ENCODE measurements around the gene PPP2R3C.
"Not testable (repeated sequence)": the region's sequence is repeated elsewhere in the genome, so short reads cannot be mapped to it uniquely, and the experiment has no call there.

The PPP2R3C gene

DNA sequence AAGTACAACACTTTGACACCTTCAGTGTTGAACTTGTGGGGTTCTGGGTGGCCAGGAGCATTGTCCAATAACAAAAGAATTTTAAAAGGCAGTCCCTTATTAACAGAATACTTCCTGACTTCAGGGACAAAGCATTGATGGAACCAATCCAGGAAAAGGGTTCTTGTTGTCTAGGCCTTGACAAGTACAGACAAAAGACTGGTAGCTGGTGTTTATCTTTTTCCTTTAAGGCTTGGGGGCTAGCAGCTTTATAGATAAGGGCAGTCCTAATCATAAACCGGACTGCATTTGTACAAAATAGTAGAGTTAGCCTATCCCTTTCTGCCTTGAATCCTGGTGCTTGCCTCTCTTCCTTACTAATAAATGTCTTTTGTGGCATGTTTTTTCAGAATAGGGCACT, 48.3 kb downstream of the PPP2R3C start:
- H3K9ac ChIP-seq (ENCODE audit: insufficient read length, low read depth) = no peak overlapping the region
- TF ChIP-seq ZNF274 (IDR thresholded peaks at IDR 0.05; ENCODE audit: low read depth, low read length) = no peak
- DNase-seq (ENCODE audit: low read depth, low spot score) = no peak

DNA sequence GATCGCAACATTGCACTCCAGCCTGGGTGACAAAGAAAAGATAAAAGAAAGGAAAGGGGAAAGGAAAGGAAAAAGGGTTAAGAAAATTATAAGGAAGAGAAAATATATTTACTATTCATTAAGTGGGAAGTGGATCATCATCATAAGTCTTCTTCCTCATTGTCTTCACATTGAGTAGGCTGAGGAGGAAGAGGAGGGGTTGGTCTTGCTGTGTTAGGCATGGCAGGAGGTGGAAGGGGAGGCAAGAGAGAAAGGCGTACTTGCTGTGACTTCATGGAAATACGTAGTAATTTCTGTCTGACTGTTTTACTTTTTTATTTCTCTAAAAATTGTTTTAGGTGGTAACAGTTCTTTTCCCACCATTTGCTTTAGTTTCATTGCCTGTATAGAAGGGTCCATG, 49.6 kb downstream of the PPP2R3C start:
- Histone ChIP-seq H3K9ac (ENCODE audit: insufficient read length, low read depth) (no peak overlapping the region), H3K36me3 (ENCODE audit: insufficient read depth, insufficient read length, low read length) (peaks cover 9% of the 10 kb centered on the region), H3K4me1 (ENCODE audit: insufficient read depth, insufficient read length) (no peaks in the 10 kb centered on the region), H3K9me3 (ENCODE audit: insufficient read depth, low read length) (no peaks in the 10 kb centered on the region), H3K27me3 (ENCODE audit: insufficient read depth, insufficient read length) (no peaks in the 10 kb centered on the region), H3K4me3 (ENCODE audit: insufficient read length, low read depth) (no peak overlapping the region)
- no peak for TF ChIP-seq ZNF274 (IDR thresholded peaks at IDR 0.05; ENCODE audit: low read depth, low read length)
- TF ChIP-seq YY1 (IDR thresholded peaks at IDR 0.05; ENCODE audit: insufficient read depth, insufficient read length) = no peak
- no peak for TF ChIP-seq SUZ12 (IDR thresholded peaks at IDR 0.05; ENCODE audit: extremely low read depth, insufficient read depth, insufficient read length)
- no peak for DNase-seq (ENCODE audit: low read depth, low spot score)

More for the DNA sequence above, 48.3 kb downstream of the PPP2R3C start:
- no peaks in the 10 kb centered on the region for H3K4me1 ChIP-seq (ENCODE audit: insufficient read depth, insufficient read length)
- no peak overlapping the region for H3K4me3 ChIP-seq (ENCODE audit: insufficient read length, low read depth)
- H3K27me3 ChIP-seq (ENCODE audit: insufficient read depth, insufficient read length) = no peaks in the 10 kb centered on the region
- no peaks in the 10 kb centered on the region for H3K9me3 ChIP-seq (ENCODE audit: insufficient read depth, low read length)
- H3K36me3 ChIP-seq (ENCODE audit: insufficient read depth, insufficient read length, low read length) = peaks cover 14% of the 10 kb centered on the region

DNA sequence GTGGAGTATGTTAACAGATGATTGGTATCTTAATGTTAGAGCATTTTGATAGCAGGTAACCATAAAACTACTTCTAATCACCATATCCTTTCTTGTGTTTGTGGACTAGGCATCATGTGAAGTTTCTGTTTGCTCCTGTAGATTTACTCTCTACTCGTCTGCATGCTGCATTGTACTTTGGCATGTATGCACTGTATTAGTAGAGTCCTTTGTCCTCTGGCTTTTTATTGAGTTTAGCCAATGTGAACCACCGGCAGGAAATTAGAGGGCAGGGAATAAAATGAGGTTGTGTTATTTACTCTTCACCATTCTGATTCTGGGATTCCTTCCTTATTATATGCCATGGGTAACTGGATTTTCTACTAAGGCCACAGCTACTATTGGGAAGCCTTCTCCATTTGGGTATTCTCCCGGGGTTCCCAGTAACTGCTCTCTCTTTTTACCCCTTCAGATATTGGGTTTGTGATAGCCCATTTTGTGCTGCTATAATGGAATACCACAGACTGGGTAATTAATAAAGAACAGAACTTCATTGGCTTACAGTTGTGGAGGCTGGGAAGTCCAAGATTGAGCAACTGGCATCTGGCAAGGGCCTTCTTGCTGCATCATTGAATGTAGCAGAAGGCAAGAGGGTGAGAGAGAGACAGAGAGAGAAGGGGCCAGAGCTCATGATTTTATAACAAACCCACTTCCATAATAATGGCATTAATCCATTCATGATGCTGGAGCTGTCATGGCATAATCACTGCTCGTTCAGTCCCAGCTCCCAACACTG, 53.4 kb downstream of the PPP2R3C start:
- TF ChIP-seq YY1 (IDR thresholded peaks at IDR 0.05; ENCODE audit: insufficient read depth, insufficient read length) = no peak
- TF ChIP-seq ZNF274 (IDR thresholded peaks at IDR 0.05; ENCODE audit: low read depth, low read length) = no peak
- no peak for TF ChIP-seq SUZ12 (IDR thresholded peaks at IDR 0.05; ENCODE audit: extremely low read depth, insufficient read depth, insufficient read length)
- Histone ChIP-seq H3K4me3 (ENCODE audit: insufficient read length, low read depth) (no peak overlapping the region), H3K36me3 (ENCODE audit: insufficient read depth, insufficient read length, low read length) (peaks cover 7% of the 10 kb centered on the region), H3K27me3 (ENCODE audit: insufficient read depth, insufficient read length) (no peaks in the 10 kb centered on the region), H3K4me1 (ENCODE audit: insufficient read depth, insufficient read length) (no peaks in the 10 kb centered on the region), H3K9me3 (ENCODE audit: insufficient read depth, low read length) (no peaks in the 10 kb centered on the region), H3K9ac (ENCODE audit: insufficient read length, low read depth) (no peak overlapping the region)
- no peak for DNase-seq (ENCODE audit: low read depth, low spot score)

DNA sequence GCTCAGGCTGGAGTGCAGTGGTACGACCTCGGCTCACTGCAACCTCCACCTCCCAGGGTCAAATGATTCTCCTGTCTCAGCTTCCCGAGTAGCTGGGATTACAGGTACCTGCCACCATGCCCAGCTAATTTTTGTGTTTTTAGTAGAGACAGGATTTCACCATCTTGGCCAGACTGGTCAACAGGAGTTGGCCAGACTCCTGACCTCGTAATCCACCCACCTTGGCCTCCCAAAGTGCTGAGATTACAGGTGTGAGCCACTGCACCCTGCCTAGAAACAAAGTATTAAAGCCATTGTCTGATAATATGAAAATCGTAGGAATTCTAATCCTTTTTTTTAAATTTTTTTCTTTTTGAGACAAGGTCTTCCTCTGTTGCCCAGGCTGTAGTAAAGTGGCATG, 56.1 kb downstream of the PPP2R3C start:
- DNase-seq (ENCODE audit: low read depth, low spot score); H3K4me3 ChIP-seq (ENCODE audit: insufficient read length, low read depth); H3K4me1 ChIP-seq (ENCODE audit: insufficient read depth, insufficient read length); H3K27me3 ChIP-seq (ENCODE audit: insufficient read depth, insufficient read length); H3K36me3 ChIP-seq (ENCODE audit: insufficient read depth, insufficient read length, low read length); H3K9ac ChIP-seq (ENCODE audit: insufficient read length, low read depth); H3K9me3 ChIP-seq (ENCODE audit: insufficient read depth, low read length): not testable (repeated sequence)

DNA sequence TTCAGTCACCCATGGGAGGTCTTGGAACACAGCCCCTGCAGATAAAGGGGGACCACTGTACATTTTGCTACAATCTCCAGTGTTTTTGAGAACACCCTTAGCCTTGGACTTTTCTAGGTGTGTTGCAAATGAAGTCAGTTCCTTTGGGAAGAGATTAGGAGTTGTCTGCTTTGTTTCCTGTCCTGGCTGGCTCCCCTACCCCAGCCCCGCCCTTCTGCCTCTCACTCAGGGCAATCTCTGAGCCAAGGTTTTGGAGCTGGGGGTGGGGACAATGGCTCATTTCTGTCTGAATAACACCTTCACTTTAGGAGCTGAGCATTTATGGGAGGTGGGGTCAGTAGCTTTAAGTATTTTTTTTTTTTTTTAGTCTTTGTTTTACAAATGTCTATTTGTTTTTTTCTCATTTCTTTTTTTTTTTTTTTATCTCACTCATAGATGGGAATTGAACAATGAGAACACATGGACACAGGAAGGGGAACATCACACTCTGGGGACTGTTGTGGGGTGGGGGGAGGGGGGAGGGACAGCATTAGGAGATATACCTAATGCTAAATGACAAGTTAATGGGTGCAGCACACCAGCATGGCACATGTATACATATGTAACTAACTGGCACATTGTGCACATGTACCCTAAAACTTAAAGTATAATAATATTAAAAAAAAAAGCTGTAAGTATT, 60.5 kb downstream of the PPP2R3C start:
- peak; percentile 22 for DNase-seq (ENCODE audit: low read depth, low spot score)
- H3K4me1 ChIP-seq (ENCODE audit: insufficient read depth, insufficient read length) = not testable (repeated sequence)

DNA sequence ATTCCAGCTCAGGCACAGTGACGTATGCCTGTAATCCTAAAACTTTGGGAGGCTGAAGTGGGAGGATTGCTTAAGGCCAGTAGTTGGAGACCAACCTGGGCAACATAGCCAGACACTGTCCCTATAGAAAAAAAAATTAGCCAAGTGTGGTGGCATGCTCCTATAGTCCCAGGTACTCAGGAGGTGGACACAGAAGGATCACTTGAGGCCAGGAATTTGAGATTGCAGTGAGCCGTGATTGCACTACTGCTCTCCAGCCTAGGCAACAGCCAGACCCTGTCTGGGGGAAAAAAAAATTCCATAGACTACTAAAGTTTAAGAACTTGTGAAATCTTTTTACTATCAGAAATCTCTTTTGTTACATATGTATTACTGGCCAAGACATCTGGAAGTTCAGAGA, 69.2 kb downstream of the PPP2R3C start:
- no peak for TF ChIP-seq YY1 (IDR thresholded peaks at IDR 0.05; ENCODE audit: insufficient read depth, insufficient read length)
- TF ChIP-seq ZNF274 (IDR thresholded peaks at IDR 0.05; ENCODE audit: low read depth, low read length) = no peak
- TF ChIP-seq SUZ12 (IDR thresholded peaks at IDR 0.05; ENCODE audit: extremely low read depth, insufficient read depth, insufficient read length) = no peak
- Histone ChIP-seq H3K9me3 (ENCODE audit: insufficient read depth, low read length) (no peaks in the 10 kb centered on the region), H3K27me3 (ENCODE audit: insufficient read depth, insufficient read length) (no peaks in the 10 kb centered on the region), H3K4me3 (ENCODE audit: insufficient read length, low read depth) (no peak overlapping the region), H3K36me3 (ENCODE audit: insufficient read depth, insufficient read length, low read length) (peaks cover 37% of the 10 kb centered on the region), H3K9ac (ENCODE audit: insufficient read length, low read depth) (no peak overlapping the region), H3K4me1 (ENCODE audit: insufficient read depth, insufficient read length) (no peaks in the 10 kb centered on the region)
- no peak for DNase-seq (ENCODE audit: low read depth, low spot score)

More for the DNA sequence above, 60.5 kb downstream of the PPP2R3C start:
- not testable (repeated sequence) for H3K27me3 ChIP-seq (ENCODE audit: insufficient read depth, insufficient read length); H3K9me3 ChIP-seq (ENCODE audit: insufficient read depth, low read length); H3K4me3 ChIP-seq (ENCODE audit: insufficient read length, low read depth); H3K9ac ChIP-seq (ENCODE audit: insufficient read length, low read depth)
- peaks cover 14% of the 10 kb centered on the region for H3K36me3 ChIP-seq (ENCODE audit: insufficient read depth, insufficient read length, low read length)

DNA sequence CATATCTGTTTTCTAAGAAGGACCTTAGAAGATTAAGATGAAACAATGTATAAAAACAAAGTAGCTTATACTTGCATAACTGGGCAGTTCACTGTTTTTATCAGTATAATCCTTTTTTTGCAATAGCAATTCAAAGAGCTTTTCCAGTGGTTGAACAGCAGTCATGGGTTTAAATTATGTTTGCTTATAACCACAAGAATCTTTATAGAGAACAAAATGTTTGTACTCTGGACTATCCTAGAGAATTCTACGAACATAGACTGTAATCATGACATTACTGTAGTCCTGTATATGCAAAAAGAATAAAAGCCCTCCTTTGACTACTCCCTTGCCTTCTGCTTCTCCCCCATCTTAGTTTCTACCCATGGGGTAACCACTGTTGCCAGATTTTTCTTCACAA, 70.0 kb downstream of the PPP2R3C start:
- H3K4me3 ChIP-seq (ENCODE audit: insufficient read length, low read depth) = no peak overlapping the region
- no peak for DNase-seq (ENCODE audit: low read depth, low spot score)
- no peak overlapping the region for H3K9ac ChIP-seq (ENCODE audit: insufficient read length, low read depth)
- peaks cover 33% of the 10 kb centered on the region for H3K36me3 ChIP-seq (ENCODE audit: insufficient read depth, insufficient read length, low read length)
- H3K9me3 ChIP-seq (ENCODE audit: insufficient read depth, low read length) = no peaks in the 10 kb centered on the region
- no peaks in the 10 kb centered on the region for H3K27me3 ChIP-seq (ENCODE audit: insufficient read depth, insufficient read length)
- H3K4me1 ChIP-seq (ENCODE audit: insufficient read depth, insufficient read length) = no peaks in the 10 kb centered on the region
- TF ChIP-seq YY1 (IDR thresholded peaks at IDR 0.05; ENCODE audit: insufficient read depth, insufficient read length) = no peak
- TF ChIP-seq SUZ12 (IDR thresholded peaks at IDR 0.05; ENCODE audit: extremely low read depth, insufficient read depth, insufficient read length) = no peak
- no peak for TF ChIP-seq ZNF274 (IDR thresholded peaks at IDR 0.05; ENCODE audit: low read depth, low read length)
